GM20431 (cell line): Measurements from ENCODE around the gene PCBP3.

Source experiments
- in situ Hi-C: fragments of 300-500 bp; cut with MseI, MboI; formaldehyde crosslinking; loops from one replicate; pipeline ENCODE4 v1.15.0; 2020; ENCODE audit warnings: low sequenced_read_pairs; ENCODE audit not compliant: unreplicated experiment

Gene PCBP3

DNA sequence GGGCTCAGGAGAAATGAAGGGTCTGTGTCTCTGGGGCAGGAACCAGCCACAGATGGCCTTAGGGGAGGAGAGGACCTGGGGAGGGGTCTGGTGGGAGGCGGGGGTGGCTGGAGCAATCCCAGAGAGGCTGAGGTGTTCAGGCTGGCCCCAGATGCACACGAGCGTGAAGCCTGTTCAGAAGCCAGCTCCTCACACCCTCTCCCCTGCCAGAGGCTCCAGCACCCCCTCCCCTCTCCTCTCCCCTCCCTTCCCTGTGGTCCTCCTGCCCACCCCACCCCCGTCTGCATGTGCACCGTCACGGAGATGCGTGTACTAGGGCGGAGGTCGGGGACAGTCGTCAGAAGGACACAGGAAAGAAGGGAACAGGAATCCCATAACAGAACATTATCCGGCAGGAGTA lies 223.0 kb downstream of the PCBP3 start:
- in situ Hi-C loops = no loop called here

DNA sequence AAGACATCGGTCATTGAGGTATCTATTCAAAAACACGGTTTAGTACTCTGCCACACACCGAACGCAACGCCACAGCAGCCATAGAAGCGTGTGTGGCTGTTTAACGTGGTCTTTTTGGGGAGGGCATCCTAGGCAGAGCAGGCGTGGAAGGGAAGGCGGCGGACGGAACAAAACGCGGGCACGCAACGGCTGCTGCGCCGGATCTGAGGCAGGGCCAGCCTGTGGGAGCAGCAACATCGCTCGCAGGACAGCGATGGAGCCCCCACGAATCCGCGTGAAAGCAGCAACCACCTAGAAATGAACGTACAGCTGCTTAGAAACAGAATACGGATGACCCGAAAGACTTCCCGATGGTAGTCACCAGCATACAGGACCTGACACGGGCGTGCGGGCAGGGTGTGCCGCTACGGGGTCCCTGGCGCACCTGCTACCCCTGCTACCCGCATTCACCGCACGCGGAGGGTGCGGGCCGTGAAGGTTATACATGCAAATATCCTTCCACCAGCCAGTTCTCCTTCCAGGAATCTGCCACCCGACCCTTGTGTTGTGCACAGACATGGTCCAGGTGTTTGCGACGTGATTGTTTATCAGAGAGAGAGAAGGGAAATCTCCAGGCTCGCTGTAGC lies 223.6 kb downstream of the PCBP3 start:
- in situ Hi-C loops = no loop called here

DNA sequence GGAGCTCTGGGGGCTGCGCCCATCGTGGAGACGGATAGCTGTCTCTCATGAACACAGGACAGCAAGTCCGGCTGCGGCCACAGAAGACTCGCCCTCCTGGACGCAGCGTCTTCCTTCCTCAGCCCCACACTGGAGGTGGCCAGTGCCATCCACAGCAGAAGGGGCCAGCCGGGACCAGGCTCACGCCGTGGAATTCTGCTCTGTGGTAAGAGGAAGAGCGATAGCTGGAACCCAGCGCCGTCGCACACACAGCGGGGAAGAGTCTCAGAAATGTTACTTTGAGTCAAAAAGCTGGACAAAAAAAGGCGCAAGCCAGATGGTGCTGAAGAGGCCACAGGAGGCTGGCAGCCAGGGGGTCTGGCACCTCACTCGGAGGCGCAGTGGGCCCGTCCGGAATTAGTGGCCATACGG lies 224.2 kb downstream of the PCBP3 start:
- in situ Hi-C loops = no loop called here

DNA sequence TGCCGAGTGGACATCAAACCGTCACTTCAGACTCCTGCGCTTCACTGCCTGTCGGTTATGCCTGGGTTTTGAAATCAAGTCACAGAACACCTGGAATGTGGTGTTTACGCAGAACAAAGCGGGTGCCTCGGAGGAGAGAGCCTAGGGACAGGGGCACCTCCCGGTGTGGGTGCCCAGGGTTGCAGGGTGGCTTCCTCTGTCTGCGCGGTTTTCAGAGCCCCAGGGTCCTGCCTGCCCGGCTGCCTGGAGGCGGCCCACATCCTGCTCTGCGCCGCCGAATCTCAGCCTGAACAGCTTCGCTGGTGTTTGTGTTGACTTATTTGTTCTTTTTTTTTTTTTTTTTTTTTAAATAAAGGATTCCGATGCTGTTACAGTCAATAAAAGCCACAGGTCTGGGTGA lies 224.6 kb downstream of the PCBP3 start:
- in situ Hi-C loops = no loop called here

DNA sequence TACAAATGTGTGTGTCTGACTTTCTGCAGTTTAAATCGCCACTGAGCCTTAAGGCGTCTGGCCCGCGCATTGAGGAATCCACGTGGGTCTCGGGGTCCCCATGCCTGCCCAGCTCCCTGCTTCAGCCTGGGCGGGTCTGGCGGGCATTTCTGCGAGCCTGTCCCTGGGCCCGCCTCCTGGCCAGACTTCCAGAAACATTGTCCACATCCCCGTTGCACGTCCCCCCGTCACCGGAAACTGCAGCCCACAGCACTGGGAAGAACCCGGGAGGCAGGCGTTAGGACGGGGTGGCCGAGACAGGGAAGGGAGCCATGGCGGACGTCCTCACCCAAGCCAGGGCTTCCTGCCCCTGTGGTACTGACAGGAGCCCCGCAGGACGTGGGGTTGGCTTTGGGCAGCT lies 225.0 kb downstream of the PCBP3 start:
- in situ Hi-C loops = no loop called here

DNA sequence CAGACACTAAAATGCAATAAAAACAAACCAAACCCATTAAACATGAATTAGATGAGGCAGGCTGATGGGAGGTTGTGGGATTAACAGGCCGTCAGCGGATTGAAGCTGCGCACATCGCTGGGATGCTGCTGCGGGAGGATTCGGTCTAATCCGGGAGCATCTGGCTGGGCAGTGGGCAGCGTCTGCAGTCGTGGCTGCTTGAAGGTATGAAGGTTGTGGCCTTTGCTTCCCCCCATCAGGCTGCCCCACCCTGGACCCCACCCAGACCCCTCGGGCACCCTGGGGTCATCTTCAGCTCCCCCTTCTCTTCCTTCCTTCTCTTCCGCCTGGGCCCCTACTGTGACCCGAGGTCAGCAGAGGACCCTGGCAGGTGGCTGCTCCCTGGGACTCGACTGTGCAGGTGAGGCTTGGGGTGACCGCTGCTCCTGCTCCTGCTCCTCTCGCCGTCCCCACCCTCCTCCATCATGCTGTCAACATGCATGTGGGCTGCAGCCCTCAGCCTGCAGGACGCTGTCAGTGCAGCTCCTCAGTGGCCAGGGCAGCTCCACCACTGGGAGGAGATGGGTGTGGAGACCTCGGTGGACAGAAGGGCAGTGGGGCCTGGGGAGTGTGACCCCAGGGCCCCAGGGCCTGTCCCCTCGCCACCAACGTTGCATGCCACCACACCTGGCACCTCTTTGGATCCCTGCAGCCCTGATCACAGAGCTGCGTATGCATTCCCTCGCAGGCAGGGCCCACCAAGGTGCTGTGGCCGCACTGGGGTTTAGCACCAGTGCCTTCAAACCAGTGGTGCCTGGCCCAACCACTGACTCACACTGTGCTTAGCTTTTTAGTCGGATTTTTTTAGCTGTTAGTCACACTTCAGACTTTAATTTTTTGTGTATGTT lies 225.8 kb downstream of the PCBP3 start:
- in situ Hi-C loops = no loop called here

DNA sequence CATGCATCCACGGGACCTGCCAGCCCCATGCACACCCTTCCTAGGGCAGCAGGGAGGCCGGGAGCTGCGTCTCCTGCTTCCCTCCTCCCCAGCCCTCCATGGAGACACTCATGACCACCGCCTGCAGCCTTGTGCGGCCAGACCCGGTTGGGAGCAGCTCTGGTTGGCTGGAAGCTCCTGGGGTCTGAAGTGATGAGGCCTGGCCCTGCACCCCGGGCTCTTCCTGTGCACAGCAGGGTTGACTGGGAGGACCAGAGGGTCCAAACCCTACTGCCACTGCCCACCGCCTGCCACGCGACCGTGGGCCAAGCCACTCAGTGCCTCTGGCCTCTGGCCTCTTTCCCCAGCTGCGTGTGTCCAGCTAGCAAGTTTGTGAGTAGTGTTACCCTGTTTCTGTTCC lies 226.9 kb downstream of the PCBP3 start:
- in situ Hi-C loops = no loop called here

DNA sequence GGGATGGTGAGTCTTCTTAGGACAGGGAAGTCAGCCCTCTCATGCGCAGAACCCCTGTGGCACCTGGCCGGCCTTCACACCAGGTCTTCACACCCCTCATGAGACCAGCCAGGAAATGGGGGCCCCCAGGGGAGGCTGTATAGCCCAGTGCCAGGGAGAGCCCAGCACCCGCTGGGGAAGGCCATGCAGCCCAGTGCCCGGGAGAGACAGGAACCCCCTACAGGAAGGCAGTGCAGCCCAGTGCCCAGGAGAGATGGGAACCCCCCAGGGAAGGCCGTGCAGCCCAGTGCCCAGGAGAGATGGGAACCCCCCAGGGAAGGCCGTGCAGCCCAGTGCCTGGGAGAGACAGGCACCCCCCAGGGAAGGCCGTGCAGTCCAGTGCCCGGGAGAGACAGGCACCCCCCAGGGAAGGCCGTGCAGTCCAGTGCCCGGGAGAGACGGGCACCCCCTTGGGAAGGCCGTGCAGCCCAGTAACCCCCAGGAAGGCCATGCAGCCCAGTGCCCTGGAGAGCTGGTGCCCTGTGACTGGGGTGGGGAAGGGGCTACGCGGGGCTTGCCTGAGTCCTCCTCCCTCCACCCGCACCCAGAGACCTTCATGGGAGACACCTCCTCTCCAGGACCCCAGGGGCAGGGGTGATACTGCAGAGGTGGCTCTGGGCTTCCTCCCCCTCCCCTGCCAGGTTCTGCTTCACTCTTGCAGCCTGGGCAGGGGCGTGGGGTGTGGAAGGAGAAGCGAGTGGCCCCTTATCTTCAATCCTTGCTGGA lies 227.5 kb downstream of the PCBP3 start:
- in situ Hi-C loops = no loop called here

DNA sequence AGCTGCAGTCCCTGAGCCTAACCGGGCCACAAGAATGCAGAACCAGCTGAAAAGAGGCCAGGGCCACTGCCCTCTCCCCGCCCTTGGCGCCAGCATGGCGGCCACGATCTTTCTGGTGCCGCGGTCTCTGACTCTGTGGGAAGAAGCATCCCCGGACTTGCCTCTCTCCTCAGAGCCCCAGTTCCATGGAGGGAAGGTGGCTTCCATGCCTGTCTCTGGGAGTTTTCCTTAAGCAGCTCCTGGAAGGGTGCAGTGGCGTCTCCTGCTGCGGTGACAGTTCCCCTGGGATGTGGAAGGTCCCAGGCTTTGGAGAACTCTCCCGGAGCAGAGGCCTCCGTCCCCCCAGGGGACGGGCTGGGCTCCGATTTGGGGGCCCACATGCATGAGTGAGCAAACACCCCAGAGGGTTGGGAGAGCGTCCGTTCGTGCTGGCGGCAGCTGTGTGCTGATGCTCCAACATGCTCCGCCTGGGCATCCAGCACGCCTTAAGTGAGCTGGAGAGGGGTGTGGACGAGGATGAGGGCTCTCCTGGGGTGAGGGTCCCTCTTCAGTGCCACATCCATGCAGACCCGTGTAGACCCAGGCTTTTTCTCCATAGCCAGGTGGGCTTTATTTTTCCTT lies 228.2 kb downstream of the PCBP3 start:
- in situ Hi-C loops = no loop called here

DNA sequence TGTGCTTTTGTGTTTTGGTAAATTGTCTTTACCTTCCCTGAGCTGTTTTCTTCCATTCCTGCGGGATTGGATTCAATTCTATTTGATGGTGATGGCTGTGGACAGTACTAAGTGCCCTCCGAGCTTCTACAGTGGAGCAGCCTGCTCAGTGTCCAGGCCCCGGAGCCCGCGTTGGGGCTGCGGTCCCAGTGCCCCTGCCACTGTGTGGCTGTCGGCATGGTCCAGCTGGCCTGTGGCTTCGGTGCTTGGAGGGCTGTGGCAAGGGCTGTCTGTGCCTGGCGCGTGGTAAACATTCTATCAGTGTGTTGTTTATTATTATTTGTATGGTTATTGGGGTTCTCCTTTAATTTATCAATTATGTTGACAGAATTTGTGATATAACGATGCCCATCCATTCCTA lies 228.9 kb downstream of the PCBP3 start:
- in situ Hi-C loops = no loop called here

DNA sequence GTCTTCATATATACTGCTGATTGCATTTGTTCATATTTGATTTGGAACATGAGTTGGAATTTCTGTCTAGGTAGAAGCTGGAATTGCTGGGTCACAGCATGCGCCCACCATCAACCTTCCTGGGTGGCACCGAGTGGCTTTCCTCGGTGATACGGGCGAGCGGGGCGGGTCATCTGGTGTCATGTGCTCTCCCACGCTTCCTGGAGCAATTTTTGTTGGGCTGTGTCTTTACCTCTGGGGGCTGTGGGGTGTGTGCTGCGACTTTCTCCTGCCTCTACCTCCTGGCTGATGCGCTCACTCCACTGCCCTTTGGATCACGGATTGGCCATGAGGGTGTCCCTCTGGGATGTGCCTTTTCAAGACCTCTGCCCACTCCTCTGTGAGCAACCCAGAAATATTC lies 229.4 kb downstream of the PCBP3 start:
- in situ Hi-C loops = no loop called here

DNA sequence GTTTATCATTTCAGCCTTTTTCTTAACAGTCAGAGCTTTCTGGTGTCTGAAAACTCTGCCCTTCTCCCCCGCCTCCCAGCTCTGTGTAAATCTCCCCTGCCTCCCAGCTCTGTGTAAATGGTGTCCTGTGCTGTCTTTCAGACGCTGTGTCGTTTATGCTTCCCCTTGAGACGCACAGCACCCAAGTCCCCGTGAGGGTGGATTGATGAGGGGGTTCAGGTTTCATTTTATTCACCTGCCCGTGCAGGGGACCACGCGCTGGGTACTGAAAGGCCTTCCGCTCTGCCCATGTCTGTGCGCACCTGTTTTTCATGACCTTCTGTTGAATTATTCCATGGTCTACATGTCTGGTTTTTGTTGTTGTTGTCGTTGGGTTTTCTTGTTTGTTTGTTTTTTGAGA lies 229.9 kb downstream of the PCBP3 start:
- in situ Hi-C loops = no loop called here

DNA sequence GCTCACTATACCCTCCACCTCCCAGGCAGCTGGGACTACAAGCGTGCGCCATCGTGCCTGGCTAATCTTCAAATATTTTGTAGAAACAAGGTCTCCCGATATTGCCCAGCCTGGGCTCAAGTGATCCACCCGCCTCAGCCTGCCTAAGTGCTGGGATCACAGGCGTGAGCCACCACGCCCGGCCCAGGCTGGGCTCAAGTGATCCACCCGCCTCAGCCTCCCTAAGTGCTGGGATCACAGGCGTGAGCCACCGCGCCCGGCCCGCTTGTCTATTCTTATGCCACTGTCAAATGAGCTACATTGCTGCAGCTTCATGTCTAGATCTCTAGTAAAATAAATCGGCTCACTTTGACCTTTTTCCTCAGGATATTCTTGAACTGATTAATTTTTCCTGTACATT lies 230.3 kb downstream of the PCBP3 start:
- in situ Hi-C loops = no loop called here

DNA sequence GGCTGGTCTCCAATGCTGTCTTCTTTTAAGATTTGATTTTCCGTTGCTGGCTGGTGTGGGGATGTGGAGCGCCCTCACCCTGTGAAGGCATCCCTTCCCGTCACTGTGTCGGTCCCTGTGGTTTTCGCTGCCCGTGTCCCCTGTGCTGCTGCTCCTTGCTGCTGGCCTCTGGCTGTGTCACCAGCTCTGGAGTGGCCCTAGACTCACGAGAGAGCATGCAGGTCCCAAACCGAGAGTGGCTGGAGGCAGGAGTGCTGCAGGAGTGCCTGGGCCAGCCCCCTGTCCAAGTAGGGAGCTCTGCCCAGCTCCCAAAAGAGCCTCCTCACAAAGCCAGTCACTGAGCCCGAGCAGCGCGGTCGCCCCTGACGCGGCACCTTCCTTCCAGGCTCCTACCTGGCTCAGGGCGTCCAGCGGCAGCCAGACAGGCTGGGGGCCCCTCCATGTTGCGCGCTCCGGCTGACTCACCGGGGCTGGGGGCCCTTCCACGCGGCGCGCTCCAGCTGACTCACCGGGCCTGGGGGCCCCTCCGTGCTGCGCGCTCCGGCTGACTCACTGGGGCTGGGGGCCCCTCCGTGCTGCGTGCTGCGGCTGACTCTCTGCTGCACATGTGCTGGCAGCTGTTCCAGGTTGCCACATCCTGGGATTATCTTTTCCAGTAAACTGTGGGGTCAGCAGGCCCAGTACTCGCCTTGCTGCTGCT lies 231.3 kb downstream of the PCBP3 start:
- in situ Hi-C loops = no loop called here

DNA sequence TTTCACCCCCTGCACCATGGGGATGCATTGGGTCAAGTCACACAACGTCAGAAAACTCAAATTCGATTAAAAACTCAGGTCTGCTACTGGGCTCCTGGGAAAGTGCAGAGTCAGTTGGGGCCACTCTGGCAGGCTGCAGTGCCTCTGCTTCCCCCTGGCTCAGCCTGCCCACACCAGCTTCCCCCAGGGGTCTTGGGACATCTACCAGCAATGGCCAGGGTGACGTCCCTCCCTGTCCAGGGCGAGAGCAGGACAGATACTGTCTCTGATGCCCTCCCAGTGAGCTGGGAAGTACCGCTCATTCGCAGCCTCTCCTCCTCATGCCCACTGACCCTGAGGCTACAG lies 231.9 kb downstream of the PCBP3 start:
- in situ Hi-C loops = no loop called here

DNA sequence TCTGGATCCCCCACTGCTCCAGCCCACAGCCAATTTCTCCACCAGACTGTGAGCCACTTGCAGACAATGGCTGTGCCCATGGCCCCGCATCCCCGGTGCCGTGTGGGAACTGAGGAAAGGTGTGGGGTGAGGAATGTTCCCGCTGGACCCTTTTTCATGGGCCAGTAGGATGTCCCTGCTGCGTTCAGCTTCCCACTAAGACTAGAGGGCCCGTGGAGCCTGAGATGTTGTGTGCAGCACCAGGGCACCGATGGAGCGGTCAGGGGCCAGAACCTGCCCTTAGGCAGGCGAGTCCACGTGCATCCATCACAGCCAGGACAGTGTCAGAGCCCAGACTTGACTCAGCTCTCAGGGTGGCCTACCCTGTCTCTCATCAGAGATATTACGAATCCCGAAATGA lies 232.4 kb downstream of the PCBP3 start:
- in situ Hi-C loops = no loop called here

DNA sequence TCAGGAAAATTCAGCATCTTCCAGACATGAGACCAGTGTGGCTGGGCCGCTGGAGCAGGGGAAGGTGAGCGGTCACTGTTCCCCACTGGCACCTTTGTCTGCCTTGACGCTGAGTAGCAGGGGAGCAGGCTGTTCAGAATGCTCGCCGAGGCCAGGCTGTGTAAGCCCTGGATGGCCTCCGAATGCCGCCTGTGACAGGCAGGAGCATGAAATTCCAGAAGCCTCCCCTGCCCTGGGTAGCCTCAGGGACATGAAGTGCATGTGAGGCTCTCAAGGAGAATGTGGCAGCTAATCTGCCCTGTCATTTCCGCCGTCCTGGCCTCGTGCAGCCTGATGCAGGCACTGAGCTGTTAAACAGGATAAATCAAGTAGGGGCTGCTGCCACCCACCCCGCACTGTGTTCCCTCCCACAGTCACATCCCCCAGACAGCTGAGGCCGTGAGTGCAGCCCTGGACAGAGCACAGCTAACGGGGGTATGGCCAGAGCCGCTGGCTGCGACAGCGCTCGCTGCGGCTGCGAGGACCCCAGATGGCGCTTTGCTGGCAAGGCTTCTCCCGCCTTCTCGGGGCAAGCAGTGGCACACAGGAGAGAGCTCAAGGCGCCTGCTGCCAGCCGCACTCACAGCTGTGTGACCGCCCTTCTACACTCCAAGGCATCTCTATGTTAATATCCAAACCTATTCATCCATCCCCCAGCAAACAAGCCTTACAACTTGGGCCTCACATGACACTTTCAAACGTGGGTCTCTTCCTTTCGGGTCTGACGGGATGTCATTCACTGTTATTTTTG lies 233.1 kb downstream of the PCBP3 start:
- in situ Hi-C loops = no loop called here

DNA sequence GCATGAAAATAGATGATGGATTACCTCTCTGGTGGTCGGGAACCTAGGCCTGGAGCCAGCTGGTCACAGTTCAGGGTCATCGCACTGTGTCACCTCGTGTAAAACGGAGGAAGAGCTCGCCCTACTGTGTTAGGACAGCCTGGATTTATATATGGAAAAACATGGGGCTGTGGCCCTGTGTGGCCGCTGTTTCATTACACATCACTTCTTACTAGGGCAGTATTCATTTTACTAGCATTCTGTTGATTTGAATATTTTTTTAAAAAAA lies 233.6 kb downstream of the PCBP3 start:
- in situ Hi-C loops = no loop called here

DNA sequence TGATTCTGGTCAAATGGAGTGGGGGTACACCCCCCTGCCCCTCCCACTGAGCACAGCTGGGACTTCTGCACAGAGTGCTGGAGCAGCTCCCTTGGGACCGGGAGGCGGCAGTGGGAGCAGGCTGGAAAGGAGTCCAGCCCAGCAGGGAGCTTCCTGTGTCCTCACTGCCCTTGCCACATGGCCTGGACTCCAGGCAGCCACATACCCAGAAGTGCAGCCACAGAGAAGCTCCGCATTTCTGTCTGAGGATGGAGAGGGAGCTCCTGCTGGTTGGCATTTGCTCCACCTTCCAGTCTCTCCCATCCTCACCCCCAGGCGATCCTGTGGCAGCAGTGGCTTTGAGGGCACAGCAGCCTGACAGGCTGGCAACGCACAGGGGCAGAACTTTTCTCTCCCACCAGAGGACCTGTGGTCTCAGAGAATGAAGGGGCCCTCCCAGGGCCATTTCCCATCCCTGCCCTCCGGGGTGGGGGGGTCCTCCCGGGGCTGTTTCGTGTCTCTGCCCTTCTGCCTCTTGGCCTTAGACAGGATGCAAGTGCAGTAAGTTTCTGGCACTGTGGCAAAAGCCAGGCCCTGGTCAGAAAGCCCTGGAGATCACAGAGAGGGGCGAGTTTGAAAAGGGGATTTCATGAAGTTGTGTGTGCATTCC lies 234.4 kb downstream of the PCBP3 start:
- in situ Hi-C loops = no loop called here
